SK-N-SH (cell line): ENCODE measurements around the gene CTCF. TPM values are rescaled to one million over a fixed set of nuclear protein-coding genes. Genes with fewer than 3 reads are reported as not detected.

ENCODE experiments used
- CTCF ChIA-PET: fragments of 300-600, 350-600 bp; formaldehyde crosslinking; extraction: SDS; loops from one replicate; lab custom pipeline; 2021; lab: Yijun Ruan, JAX
- POLR2A ChIA-PET: fragments of 350-600 bp; sonication (Branson Sonifier 250); formaldehyde crosslinking; extraction: SDS; loops from one replicate; lab custom pipeline; 2020; ENCODE audit warnings: antibody characterized with exemption, inconsistent platforms; lab: Yijun Ruan, JAX
- DNase-seq: peaks from one replicate; pipeline ENCODE4 v3.0.0; 2012
- H2AFZ ChIP-seq: fragments of 200-600 bp; sonication (generic); 2 replicates; pipeline ENCODE4 v1.8.1; 2016; ENCODE audit warnings: antibody characterized with exemption, mild to moderate bottlenecking, low read depth
- H3F3A ChIP-seq: fragments of 200-600 bp; sonication (generic); replicated peaks from 2 replicates; pipeline ENCODE3; 2016; ENCODE audit warnings: antibody characterized with exemption, mild to moderate bottlenecking; ENCODE audit not compliant: insufficient read depth
- H3K27ac ChIP-seq, 2 experiments: fragments of 200-500 bp in 1 of 2; fragments of 200-600 bp in 1 of 2; sonication (Bioruptor generic) in 1 of 2; sonication (generic), shearing (Covaris generic) in 1 of 2; 2 replicates each; pipeline versions ENCODE4 v1.5.1 to v1.6.1; 2014 to 2016; ENCODE audit warnings: low read depth in 2 of 2, inconsistent platforms in 1 of 2, low read length in 1 of 2, mild to moderate bottlenecking in 1 of 2, mixed read lengths in 1 of 2
- H3K27me3 ChIP-seq: fragments of 200-600 bp; sonication (generic), shearing (Covaris generic); 2 replicates; pipeline ENCODE4 v1.6.1; 2016; ENCODE audit warnings: mixed run types; ENCODE audit not compliant: insufficient read depth
- H3K36me3 ChIP-seq, 2 experiments: fragments of 200-500 bp in 1 of 2; fragments of 200-600 bp in 1 of 2; sonication (Bioruptor generic) in 1 of 2; sonication (generic) in 1 of 2; replicated peaks in 1 of 2; 2 replicates each; pipeline versions ENCODE3 to v1.5.1; 2014 to 2016; ENCODE audit warnings: low read length in 1 of 2, mild to moderate bottlenecking in 1 of 2; ENCODE audit not compliant: insufficient read depth in 2 of 2, control insufficient read depth in 1 of 2
- H3K4me1 ChIP-seq, 2 experiments: fragments of 200-500 bp in 1 of 2; fragments of 200-600 bp in 1 of 2; sonication (Bioruptor generic) in 1 of 2; sonication (generic), shearing (Covaris generic) in 1 of 2; 2 replicates each; pipeline versions ENCODE4 v1.5.1 to v1.6.1; 2014 to 2016; ENCODE audit warnings: low read depth in 1 of 2, low read length in 1 of 2, mixed run types in 1 of 2; ENCODE audit not compliant: insufficient read depth in 2 of 2, control insufficient read depth in 1 of 2
- H3K4me2 ChIP-seq: fragments of 200-600 bp; sonication (generic), shearing (Covaris generic); 2 replicates; pipeline ENCODE4 v1.6.1; 2017; ENCODE audit warnings: mixed run types
- H3K4me3 ChIP-seq, 2 experiments: fragments of 200-500 bp in 1 of 2; fragments of 200-600 bp in 1 of 2; sonication (Bioruptor generic) in 1 of 2; sonication (generic), shearing (Covaris generic) in 1 of 2; 2 replicates each; pipeline versions ENCODE4 v1.5.1 to v1.8.1; 2014 to 2016; ENCODE audit warnings: low read depth in 2 of 2, inconsistent platforms in 1 of 2, low read length in 1 of 2, mild to moderate bottlenecking in 1 of 2, mixed read lengths in 1 of 2, moderate library complexity in 1 of 2
- H3K79me2 ChIP-seq: fragments of 200-600 bp; sonication (generic); 2 replicates; pipeline ENCODE4 v1.8.1; 2017; ENCODE audit warnings: mild to moderate bottlenecking; ENCODE audit not compliant: insufficient read depth
- H3K9ac ChIP-seq: fragments of 200-600 bp; sonication (generic); 2 replicates; pipeline ENCODE4 v1.6.1; 2017; ENCODE audit warnings: mixed run types
- H3K9me2 ChIP-seq: fragments of 200-600 bp; sonication (generic); 2 replicates; pipeline ENCODE4 v1.6.1; 2017; ENCODE audit warnings: mixed run types
- H3K9me3 ChIP-seq: fragments of 200-600 bp; sonication (generic); 2 replicates; pipeline ENCODE4 v1.6.1; 2017; ENCODE audit warnings: mixed run types, mild to moderate bottlenecking, moderate library complexity
- H4K20me1 ChIP-seq: fragments of 200-600 bp; sonication (generic); 2 replicates; pipeline ENCODE4 v1.6.1; 2017; ENCODE audit warnings: mild to moderate bottlenecking, mixed run types; ENCODE audit not compliant: insufficient read depth
- CHD2 ChIP-seq: fragments of 150-350 bp; IDR thresholded peaks from 2 replicates; pipeline ENCODE4 v1.6.1; 2018; ENCODE audit warnings: low read length; ENCODE audit not compliant: partially characterized antibody
- FOSL2 ChIP-seq: IDR thresholded peaks from 2 replicates; pipeline ENCODE4 v1.4.0; 2012; ENCODE audit warnings: low read depth, mild to moderate bottlenecking, moderate library complexity, borderline replicate concordance
- FOXM1 ChIP-seq: IDR thresholded peaks from 2 replicates; pipeline ENCODE4 v1.4.0; 2012; ENCODE audit warnings: low read depth, mild to moderate bottlenecking
- GATA2 ChIP-seq: sonication (generic); formaldehyde crosslinking; IDR thresholded peaks from 2 replicates; pipeline ENCODE4 v1.5.0; 2020; ENCODE audit warnings: mild to moderate bottlenecking, missing genetic modification reagents
- NFIC ChIP-seq: IDR thresholded peaks from 2 replicates; pipeline ENCODE4 v1.4.0; 2012; ENCODE audit warnings: borderline replicate concordance
- RCOR1 ChIP-seq: fragments of 150-350 bp; IDR thresholded peaks from 2 replicates; pipeline ENCODE4 v1.6.1; 2017; ENCODE audit warnings: antibody characterized with exemption, low read length
- SIN3A ChIP-seq: IDR thresholded peaks from 2 replicates; pipeline ENCODE4 v1.6.1; 2012; ENCODE audit warnings: low read depth, mild to moderate bottlenecking, low read length, moderate library complexity, borderline replicate concordance
- SMC3 ChIP-seq: IDR thresholded peaks from 2 replicates; pipeline ENCODE4 v1.6.1; 2012; ENCODE audit warnings: low read depth, low read length, improper control_type of control experiment
- TAF1 ChIP-seq: IDR thresholded peaks from 2 replicates; pipeline ENCODE4 v1.6.1; 2012; ENCODE audit warnings: low read depth, mild to moderate bottlenecking, low read length, moderate library complexity, borderline replicate concordance
- YY1 ChIP-seq: IDR thresholded peaks from 2 replicates; pipeline ENCODE4 v1.4.0; 2012; ENCODE audit warnings: low read depth, mild to moderate bottlenecking
- WGBS: methylation state at CpG from one replicate; pipeline ENCODE4 v1.1.6; 2017; ENCODE audit warnings: low lambda C conversion rate; 5-methylcytosine and 5-hydroxymethylcytosine counted together
- polyA plus RNA-seq, 3 experiments: library from polyadenylated mRNA; depleted of rRNA; stranded (reverse); fragments of >200 nt; gene quantifications; 2 replicates each; pipeline ENCODE4 v1.2.3, GENCODE V29; 2012
- TF ChIP-seq, protein P1 (sequence below): IDR thresholded peaks from 2 replicates; pipeline ENCODE4; 2012
- TF ChIP-seq, protein P2 (sequence below): fragments of 150-350 bp; IDR thresholded peaks from 2 replicates; pipeline ENCODE4 v1.6.1; 2016; ENCODE audit warnings: mild to moderate bottlenecking, low read depth, low read length
- TF ChIP-seq, protein P3 (sequence below): IDR thresholded peaks from 2 replicates; pipeline ENCODE4 v1.4.0; 2012; ENCODE audit warnings: low read depth, borderline replicate concordance
- TF ChIP-seq, protein P4 (sequence below): IDR thresholded peaks from 2 replicates; pipeline ENCODE4 v1.4.0; 2012; ENCODE audit warnings: low read depth
- TF ChIP-seq, protein P5 (sequence below): fragments of 150-350 bp; IDR thresholded peaks from 2 replicates; pipeline ENCODE4 v1.6.1; 2017; ENCODE audit warnings: antibody characterized with exemption, low read length, low read depth, borderline replicate concordance

CTCF gene
- polyA plus RNA-seq, 1 of the 3 experiments (the other 2 are of a cell fraction): 19.6 TPM

DNA sequence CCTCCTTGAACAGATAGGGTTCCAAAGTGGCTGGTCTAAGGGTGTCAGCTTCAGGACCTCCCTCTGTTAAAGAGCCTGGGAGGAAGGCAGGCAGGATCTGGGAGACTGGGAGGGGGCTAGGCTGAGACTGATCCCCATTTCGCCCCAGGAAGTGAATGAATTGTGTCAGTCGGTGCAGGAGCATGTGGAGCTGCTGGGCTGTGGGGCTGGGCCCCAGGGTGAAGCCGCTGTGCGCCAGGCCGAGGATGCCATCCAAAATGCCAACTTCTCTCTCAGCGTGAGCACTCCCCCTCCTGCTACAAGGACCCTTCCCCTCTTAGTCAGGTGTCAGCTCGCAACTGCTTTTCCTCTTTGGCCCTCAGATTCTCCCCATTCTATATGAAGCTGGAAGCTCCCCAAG is 88.7 kb downstream of the CTCF start:
- WGBS: 70% methylated on average over 7 of the region's 7 CpGs
- H3K27ac ChIP-seq: no peak overlapping the region
- no peaks in the 10 kb centered on the region for H3K79me2 ChIP-seq
- ChIA-PET CTCF (interaction anchor here (0.8 to 16.5 kb wide), 5 partner anchors 17 to 129 kb away, joined by 3 to 263 read pairs (median 14); partner anchors contain the start of gene CTCF), POLR2A (interaction anchor here (0.9 kb wide), 1 partner anchor 9 kb away, joined by 3 read pairs; the partner anchor contains the start of gene ACD)
- no peak overlapping the region for H3K4me2 ChIP-seq
- no peak overlapping the region for H3K9ac ChIP-seq
- H3K9me3 ChIP-seq: no peaks in the 10 kb centered on the region
- H3K36me3 ChIP-seq: no peaks in the 10 kb centered on the region
- no peaks in the 10 kb centered on the region for H3K27me3 ChIP-seq
- H4K20me1 ChIP-seq: peaks cover 4% of the 10 kb centered on the region; the same call in 1 of the 2 replicates
- no peak overlapping the region for H2AFZ ChIP-seq
- TF ChIP-seq FOXM1 (no peak), GATA2 (no peak), SIN3A (no peak), TAF1 (no peak), RCOR1 (no peak), FOSL2 (no peak), CHD2 (no peak), SMC3 (no peak), NFIC (no peak), YY1 (no peak)
- TF ChIP-seq, protein P1, sequence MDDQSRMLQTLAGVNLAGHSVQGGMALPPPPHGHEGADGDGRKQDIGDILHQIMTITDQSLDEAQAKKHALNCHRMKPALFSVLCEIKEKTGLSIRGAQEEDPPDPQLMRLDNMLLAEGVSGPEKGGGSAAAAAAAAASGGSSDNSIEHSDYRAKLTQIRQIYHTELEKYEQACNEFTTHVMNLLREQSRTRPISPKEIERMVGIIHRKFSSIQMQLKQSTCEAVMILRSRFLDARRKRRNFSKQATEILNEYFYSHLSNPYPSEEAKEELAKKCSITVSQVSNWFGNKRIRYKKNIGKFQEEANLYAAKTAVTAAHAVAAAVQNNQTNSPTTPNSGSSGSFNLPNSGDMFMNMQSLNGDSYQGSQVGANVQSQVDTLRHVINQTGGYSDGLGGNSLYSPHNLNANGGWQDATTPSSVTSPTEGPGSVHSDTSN: no peak
- TF ChIP-seq, protein P2, sequence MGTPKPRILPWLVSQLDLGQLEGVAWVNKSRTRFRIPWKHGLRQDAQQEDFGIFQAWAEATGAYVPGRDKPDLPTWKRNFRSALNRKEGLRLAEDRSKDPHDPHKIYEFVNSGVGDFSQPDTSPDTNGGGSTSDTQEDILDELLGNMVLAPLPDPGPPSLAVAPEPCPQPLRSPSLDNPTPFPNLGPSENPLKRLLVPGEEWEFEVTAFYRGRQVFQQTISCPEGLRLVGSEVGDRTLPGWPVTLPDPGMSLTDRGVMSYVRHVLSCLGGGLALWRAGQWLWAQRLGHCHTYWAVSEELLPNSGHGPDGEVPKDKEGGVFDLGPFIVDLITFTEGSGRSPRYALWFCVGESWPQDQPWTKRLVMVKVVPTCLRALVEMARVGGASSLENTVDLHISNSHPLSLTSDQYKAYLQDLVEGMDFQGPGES: no peak
- TF ChIP-seq, protein P3, sequence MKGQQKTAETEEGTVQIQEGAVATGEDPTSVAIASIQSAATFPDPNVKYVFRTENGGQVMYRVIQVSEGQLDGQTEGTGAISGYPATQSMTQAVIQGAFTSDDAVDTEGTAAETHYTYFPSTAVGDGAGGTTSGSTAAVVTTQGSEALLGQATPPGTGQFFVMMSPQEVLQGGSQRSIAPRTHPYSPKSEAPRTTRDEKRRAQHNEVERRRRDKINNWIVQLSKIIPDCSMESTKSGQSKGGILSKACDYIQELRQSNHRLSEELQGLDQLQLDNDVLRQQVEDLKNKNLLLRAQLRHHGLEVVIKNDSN: no peak
- TF ChIP-seq, protein P4, sequence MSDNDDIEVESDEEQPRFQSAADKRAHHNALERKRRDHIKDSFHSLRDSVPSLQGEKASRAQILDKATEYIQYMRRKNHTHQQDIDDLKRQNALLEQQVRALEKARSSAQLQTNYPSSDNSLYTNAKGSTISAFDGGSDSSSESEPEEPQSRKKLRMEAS: no peak
- TF ChIP-seq, protein P5, sequence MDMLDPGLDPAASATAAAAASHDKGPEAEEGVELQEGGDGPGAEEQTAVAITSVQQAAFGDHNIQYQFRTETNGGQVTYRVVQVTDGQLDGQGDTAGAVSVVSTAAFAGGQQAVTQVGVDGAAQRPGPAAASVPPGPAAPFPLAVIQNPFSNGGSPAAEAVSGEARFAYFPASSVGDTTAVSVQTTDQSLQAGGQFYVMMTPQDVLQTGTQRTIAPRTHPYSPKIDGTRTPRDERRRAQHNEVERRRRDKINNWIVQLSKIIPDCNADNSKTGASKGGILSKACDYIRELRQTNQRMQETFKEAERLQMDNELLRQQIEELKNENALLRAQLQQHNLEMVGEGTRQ: no peak
- H3K4me3 ChIP-seq: no peak overlapping the region
- no peak for DNase-seq
- no peaks in the 10 kb centered on the region for H3K9me2 ChIP-seq
- peaks cover 4% of the 10 kb centered on the region for H3F3A ChIP-seq
- peaks cover 0 to 10% of the 10 kb centered on the region in 2 experiments; a peak in 1 of 4 replicates for H3K4me1 ChIP-seq
